HG02588 (cell line): Measurements from ENCODE around the gene RRAS2.
A peak's percentile ranks its signal among the peaks of the same experiment; 100 is the strongest.
"Not testable (repeated sequence)": the region's sequence is repeated elsewhere in the genome, so short reads cannot be mapped to it uniquely, and the experiment has no call there.

ENCODE experiments used
- ATAC-seq: cut with Tn5 transposase; IDR thresholded peaks from one replicate; pipeline ENCODE4 v1.9.1; 2021; ENCODE audit warnings: mild to moderate bottlenecking, moderate library complexity; ENCODE audit not compliant: unreplicated experiment

Gene RRAS2

GRCh38 chr11:14358729-14359439, at the start of gene RRAS2:
RRAS2 (minus strand) TSS chr11:14359183; CDS start chr11:14358870, 313 bp downstream.
- ATAC-seq: peak; percentile 86

DNA sequence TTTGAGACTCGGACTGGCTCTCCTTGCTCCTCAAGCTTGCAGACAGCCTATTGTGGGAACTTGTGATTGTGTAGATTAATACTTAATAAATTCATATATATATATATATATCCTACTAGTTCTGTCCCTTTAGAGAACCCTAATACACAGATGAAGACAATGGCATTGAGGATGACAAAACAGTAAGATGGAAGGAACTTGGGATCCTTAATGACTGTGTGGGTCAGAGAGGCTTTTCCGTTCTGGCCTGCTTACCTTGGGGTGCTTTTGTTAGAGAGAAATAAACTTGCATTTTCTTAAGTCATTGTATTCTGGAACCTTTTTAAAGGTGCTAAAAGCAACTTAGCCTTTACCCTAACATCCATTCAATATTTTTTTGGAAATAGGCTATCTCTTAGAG, 49.6 kb upstream of the RRAS2 start:
- no peak for ATAC-seq

- not testable (repeated sequence) for ATAC-seq
Observed at GRCh38 chr11:14406116-14406515, 47.1 kb upstream of the RRAS2 start.

GRCh38 chr11:14403528-14403927, 44.5 kb upstream of the RRAS2 start:
- not testable (repeated sequence) for ATAC-seq

DNA sequence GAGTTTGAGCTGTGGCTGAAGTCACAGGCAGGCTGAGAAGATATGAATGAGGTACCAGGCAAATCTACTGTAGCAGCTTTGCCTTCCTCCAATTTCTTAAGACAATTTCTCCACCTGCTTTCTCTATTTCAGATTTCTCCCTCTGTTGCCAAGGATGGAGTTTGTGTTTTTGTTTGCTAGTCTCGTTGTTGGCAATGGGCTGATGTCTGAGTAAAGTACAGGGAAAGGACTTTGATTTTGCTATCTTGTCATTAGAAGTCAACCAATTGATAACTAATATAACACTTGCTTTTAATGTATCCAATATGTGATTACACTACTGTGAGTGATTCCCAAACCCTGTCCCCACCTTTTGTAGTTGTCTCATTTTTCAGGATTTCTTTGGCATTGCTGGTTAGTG, 40.1 kb upstream of the RRAS2 start:
- no peak for ATAC-seq

DNA sequence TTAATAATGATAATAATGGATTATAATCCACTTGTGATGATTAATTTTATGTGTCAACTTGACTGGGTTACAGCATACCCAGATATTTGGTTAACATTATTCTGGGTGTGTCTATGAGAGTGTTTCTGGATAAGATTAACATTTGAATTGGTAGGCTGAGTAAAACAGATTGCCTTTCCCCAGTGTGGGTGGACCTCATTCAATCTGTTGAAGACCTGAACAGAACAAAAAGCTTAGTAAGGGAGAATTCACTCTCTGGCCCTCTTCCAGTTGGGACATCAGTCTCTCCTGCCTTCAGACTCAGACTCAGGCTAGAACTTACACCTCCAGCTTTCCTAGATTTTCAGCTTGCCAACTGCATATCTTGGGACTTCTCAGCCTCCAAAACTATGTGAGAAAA, 37.3 kb upstream of the RRAS2 start:
- ATAC-seq: no peak

GRCh38 chr11:14393889-14394288, 34.9 kb upstream of the RRAS2 start:
- no peak for ATAC-seq

- ATAC-seq: no peak
Observed at GRCh38 chr11:14393129-14393528, 34.1 kb upstream of the RRAS2 start.

DNA sequence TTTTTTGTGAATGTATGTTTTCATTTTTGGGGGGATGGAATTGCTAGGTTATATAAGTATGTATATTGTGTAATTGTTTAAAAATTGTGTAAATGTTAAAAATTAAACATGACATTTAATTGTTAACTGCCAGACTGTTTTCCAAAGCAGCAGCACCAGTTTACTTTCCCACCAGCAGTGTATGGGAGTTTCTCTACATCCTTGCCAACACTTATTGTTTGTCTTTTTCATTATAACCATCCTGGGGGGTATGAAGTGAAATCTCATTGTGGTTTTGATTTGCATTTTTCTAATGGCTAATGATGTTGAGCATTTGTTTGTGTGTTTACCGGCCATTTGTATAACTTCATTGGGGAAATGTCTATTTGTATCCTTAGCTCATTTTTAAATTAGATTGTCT, 31.7 kb upstream of the RRAS2 start:
- ATAC-seq: no peak

GRCh38 chr11:14388352-14388751, 29.4 kb upstream of the RRAS2 start:
- ATAC-seq: no peak

DNA sequence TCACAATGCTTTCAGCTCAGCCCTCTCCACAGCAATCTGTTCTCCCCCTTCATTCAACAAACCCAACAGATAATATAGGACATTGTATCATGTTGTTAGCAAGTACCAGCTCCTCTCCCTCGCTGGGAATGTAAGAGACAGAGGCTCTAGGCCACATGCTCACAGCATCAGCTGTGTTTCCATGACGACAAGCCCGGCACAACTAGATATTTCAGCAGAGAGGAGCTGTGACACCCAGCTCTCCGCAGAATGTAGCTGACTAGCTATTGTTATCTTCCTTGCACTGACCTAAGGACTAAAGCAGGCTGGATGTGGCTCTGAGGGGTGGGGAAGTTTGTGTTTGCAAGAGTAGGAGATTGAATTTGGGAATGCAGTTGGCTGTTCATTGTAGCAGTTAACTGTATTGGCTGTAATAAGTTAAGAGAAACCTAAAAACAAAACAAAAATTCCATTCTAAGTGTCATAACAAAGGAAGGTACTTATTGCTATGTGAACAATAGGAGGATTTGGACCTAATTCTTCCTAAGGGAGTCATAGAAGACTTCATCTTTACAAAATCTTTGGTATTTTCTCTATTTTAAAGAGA, 28.0 kb upstream of the RRAS2 start:
- ATAC-seq: no peak

GRCh38 chr11:14386081-14386480, 27.1 kb upstream of the RRAS2 start:
- no peak for ATAC-seq

DNA sequence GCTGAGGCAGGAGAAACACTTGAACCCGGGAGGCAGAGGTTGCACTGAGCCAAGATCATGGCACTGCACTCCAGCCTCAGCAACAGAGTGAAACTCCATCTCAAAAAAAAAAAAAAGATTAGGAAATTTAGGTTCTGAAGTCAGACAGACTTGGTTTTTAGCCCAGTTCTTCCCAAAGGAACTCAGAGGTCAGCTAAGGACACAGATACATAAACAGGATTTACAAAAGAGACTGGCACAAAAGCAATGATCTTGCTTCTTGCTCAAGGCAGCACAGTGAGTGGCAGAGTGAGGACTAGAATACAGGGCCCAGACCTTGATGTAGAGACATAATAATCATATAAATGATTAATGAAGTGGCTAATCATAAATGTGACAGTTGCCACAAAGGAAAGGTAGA, 25.4 kb upstream of the RRAS2 start:
- no peak for ATAC-seq

DNA sequence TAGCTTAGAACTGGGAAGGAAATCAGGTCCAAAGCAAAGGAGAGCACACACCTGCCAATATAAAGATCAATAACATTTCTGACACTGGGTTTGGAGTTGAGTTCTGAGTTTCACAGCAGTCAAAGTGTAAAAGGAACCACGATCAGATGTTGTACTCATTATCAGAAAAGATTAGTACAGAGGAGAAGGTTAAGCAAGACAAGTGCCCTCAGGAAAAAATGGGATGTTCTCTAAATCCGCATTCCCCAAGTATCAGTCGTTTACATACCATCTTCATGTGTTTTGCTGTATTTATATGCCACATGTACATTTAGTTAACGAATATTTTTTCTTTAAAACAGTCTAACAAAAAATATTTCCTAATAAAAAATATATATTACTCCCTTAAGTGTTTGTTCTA, 23.0 kb upstream of the RRAS2 start:
- ATAC-seq: no peak

- peak; percentile 77 for ATAC-seq
Observed at GRCh38 chr11:14380947-14381561, 22.1 kb upstream of the RRAS2 start.

DNA sequence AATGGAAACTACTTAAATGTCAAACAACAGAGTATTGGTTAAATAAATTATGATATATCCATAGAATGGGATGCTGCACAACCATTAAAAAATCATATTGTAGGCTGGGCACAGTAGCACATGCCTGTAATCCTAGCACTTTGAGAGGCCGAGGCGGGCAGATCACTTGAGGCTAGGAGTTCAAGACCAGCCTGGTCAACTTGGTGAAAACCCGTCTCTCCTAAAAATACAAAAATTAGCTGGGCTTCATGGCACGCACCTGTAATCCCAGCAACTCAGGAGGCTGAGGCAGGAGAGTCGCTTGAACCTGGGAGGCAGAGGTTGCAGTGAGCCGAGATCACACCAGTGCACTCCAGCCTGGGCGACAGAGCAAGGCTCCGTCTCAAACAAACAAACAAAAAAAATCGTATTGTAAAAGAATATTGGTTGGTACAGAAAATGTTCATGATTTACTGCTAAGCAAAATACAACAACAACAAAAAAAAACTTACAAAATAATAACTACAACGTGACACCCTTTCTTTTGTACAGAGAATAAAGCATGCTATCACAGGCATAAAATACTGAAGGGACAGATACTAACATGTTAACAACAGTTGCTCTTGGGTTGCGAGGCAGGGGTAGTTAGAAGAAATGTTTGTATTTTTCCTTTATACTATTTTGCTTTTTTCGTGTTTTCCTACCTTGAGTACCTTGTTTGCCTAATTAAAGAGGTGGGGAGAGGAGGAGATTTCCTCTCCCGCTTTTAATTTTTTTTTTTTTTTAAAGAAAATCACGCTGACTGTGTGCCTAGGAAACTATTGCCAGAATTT, 21.3 kb upstream of the RRAS2 start:
- no peak for ATAC-seq

DNA sequence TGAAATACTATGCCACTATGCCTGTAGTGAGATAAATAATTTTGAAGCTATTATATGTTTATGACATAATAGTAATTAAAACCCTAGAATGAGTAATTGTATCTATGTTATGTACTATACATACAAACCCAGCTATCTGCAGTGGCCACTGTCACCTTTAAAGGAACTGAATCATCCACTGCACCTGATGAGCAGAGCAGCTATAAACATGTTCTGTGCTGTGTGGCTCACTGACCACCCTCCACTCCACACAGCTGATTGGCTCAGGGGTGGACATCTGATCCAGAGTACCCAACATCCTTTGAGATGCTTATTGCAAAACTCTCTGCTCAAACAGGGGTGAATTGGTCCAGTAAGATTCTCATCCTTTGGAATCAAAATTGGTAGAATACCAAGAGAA, 19.2 kb upstream of the RRAS2 start:
- ATAC-seq: no peak

- no peak for ATAC-seq
Observed at GRCh38 chr11:14376920-14377319, 17.9 kb upstream of the RRAS2 start.

GRCh38 chr11:14374922-14375830, 16.2 kb upstream of the RRAS2 start:
- ATAC-seq: no peak

DNA sequence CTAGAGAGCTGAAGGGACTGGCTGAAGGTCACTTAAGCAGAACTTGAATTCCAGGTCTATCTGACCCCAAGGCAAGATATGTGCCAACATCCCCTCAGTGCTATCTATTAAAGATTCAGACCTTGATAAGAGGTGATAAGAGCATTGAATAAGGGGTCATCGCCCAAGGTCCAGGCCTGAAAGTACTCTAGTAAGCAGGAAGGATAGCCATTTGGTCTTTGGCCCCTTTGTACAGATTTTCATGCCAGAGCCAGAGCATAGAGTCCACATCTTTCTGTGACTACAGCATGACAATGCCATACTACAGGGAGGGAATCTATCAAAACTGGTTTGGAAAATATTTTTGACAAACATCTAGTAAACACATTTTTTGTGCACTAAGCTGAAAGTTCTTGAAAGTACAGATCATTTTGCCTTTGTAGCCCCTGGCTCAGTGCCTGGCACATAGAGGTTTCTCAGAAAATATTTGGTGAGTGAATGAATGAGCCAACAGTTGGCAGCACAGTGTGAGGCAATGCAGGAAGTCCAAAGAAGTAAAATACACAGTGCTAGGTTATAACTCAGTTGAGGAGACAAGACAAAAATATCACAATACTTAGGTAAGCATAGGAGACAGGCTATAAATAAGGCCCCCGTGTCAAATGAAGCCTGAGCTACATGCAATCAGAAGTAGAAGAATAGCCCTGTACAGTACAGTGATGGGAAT, 15.1 kb upstream of the RRAS2 start:
- ATAC-seq: no peak
